Measurements from ENCODE around the gene STXBP6.

DNA sequence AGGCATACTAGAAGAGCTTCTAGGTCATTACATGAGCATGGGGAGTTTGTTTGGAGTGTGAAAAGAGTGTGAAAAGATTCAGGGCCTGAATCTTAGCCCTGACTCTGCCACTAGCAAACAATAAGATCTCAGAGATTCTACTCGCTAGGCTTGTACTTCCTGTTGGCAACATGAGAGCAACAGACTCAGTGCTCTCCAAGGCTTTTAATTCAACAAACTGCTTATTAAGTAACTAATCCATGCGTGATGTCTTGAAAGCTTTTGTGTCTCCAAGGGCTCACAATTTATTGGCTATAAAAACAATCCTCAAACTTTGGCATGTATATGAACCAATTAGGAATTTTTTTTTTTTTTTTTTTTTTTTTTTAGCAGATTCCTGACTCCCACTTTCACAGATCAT is 105.1 kb downstream of the STXBP6 start:
- TF ChIP-seq POLR2A (IDR thresholded peaks at IDR 0.05; ENCODE audit: low read depth, low read length) (no peak), EP300 (IDR thresholded peaks at IDR 0.05; ENCODE audit: borderline replicate concordance in 1 of 2, control insufficient read depth in 1 of 2, low read depth in 2 of 2, low read length in 2 of 2) (no peak), GABPA (IDR thresholded peaks at IDR 0.05; ENCODE audit: low read depth) (no peak), IKZF1 (conservative IDR thresholded peaks at IDR 0.05) (no peak), TCF7 (IDR thresholded peaks at IDR 0.05; ENCODE audit: borderline replicate concordance) (no peak), FOXM1 (IDR thresholded peaks at IDR 0.05; ENCODE audit: low read depth, low read length) (no peak), MEF2A (IDR thresholded peaks at IDR 0.05; ENCODE audit: insufficient read depth, low read depth, low read length) (no peak), MYC (IDR thresholded peaks at IDR 0.05; ENCODE audit: insufficient read depth, insufficient read length, insufficient replicate concordance, low read length, severe bottlenecking) (no peak), SIX5 (IDR thresholded peaks at IDR 0.05; ENCODE audit: low read depth, low read length, severe bottlenecking) (no peak), SRF (IDR thresholded peaks at IDR 0.05; ENCODE audit: low read depth in 2 of 2, low read length in 2 of 2) (no peak), RFX5 (IDR thresholded peaks at IDR 0.05; ENCODE audit: low read depth, low read length) (no peak)
- TF ChIP-seq, protein P1, sequence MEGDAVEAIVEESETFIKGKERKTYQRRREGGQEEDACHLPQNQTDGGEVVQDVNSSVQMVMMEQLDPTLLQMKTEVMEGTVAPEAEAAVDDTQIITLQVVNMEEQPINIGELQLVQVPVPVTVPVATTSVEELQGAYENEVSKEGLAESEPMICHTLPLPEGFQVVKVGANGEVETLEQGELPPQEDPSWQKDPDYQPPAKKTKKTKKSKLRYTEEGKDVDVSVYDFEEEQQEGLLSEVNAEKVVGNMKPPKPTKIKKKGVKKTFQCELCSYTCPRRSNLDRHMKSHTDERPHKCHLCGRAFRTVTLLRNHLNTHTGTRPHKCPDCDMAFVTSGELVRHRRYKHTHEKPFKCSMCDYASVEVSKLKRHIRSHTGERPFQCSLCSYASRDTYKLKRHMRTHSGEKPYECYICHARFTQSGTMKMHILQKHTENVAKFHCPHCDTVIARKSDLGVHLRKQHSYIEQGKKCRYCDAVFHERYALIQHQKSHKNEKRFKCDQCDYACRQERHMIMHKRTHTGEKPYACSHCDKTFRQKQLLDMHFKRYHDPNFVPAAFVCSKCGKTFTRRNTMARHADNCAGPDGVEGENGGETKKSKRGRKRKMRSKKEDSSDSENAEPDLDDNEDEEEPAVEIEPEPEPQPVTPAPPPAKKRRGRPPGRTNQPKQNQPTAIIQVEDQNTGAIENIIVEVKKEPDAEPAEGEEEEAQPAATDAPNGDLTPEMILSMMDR (IDR thresholded peaks at IDR 0.05 in 2 of 3, conservative IDR thresholded peaks at IDR 0.05 in 1 of 3; ENCODE audit: control insufficient read depth in 2 of 3, extremely low read depth in 1 of 3, insufficient read depth in 1 of 3, low read depth in 3 of 3, low read length in 3 of 3), result no peak
